Measurements from ENCODE around the gene HES1.
A peak's percentile ranks its signal among the peaks of the same experiment; 100 is the strongest.

DNA sequence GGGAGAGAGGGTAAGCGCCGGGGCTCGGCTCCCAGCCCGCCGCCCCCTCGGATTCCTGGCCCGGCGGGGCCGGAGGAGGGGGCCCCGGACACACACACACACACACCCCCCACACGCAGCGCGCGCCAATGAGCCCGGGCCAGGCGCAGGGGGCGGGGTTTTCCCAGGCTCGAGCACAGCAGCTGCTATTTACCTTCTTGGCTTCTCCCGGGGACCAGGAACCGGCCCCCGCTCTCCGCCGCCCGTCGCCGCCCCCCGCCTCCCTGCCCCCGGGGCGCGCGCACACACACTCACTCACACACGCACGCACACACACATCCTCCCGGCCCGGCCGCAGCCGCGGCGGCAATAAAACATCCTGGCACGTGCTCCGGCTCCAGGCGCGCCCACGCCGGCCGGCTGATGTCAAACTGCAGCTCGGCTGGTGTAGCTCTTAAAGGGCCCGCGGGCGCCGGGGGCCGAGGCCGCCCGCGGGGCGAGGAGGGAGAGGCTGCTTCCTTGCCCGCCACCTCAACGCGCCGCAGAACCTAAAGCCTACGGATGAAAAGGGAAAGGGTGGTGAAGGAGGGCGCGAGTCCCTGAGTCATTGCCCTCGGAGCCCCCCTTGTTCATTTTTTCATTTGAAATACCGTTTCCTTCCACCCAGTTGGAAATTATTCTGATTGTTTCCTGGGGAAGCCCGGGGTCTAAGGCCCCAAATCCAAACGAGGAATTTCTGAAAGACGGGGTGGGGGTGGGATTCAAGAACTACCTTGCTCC lies 1.0 kb upstream of the HES1 start:
- TF ChIP-seq, protein P1, sequence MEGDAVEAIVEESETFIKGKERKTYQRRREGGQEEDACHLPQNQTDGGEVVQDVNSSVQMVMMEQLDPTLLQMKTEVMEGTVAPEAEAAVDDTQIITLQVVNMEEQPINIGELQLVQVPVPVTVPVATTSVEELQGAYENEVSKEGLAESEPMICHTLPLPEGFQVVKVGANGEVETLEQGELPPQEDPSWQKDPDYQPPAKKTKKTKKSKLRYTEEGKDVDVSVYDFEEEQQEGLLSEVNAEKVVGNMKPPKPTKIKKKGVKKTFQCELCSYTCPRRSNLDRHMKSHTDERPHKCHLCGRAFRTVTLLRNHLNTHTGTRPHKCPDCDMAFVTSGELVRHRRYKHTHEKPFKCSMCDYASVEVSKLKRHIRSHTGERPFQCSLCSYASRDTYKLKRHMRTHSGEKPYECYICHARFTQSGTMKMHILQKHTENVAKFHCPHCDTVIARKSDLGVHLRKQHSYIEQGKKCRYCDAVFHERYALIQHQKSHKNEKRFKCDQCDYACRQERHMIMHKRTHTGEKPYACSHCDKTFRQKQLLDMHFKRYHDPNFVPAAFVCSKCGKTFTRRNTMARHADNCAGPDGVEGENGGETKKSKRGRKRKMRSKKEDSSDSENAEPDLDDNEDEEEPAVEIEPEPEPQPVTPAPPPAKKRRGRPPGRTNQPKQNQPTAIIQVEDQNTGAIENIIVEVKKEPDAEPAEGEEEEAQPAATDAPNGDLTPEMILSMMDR (IDR thresholded peaks at IDR 0.05): no peak
- peak; percentile 83 to 93 (median 87) for TF ChIP-seq POLR2AphosphoS5 (IDR thresholded peaks at IDR 0.05)
